Measurements from ENCODE around the gene STK11IP.

The STK11IP gene, protein sequence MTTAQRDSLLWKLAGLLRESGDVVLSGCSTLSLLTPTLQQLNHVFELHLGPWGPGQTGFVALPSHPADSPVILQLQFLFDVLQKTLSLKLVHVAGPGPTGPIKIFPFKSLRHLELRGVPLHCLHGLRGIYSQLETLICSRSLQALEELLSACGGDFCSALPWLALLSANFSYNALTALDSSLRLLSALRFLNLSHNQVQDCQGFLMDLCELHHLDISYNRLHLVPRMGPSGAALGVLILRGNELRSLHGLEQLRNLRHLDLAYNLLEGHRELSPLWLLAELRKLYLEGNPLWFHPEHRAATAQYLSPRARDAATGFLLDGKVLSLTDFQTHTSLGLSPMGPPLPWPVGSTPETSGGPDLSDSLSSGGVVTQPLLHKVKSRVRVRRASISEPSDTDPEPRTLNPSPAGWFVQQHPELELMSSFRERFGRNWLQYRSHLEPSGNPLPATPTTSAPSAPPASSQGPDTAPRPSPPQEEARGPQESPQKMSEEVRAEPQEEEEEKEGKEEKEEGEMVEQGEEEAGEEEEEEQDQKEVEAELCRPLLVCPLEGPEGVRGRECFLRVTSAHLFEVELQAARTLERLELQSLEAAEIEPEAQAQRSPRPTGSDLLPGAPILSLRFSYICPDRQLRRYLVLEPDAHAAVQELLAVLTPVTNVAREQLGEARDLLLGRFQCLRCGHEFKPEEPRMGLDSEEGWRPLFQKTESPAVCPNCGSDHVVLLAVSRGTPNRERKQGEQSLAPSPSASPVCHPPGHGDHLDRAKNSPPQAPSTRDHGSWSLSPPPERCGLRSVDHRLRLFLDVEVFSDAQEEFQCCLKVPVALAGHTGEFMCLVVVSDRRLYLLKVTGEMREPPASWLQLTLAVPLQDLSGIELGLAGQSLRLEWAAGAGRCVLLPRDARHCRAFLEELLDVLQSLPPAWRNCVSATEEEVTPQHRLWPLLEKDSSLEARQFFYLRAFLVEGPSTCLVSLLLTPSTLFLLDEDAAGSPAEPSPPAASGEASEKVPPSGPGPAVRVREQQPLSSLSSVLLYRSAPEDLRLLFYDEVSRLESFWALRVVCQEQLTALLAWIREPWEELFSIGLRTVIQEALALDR
- total RNA-seq: 40.3 reads per million, percentile 63 among the genes with 10 or more reads in this experiment

DNA sequence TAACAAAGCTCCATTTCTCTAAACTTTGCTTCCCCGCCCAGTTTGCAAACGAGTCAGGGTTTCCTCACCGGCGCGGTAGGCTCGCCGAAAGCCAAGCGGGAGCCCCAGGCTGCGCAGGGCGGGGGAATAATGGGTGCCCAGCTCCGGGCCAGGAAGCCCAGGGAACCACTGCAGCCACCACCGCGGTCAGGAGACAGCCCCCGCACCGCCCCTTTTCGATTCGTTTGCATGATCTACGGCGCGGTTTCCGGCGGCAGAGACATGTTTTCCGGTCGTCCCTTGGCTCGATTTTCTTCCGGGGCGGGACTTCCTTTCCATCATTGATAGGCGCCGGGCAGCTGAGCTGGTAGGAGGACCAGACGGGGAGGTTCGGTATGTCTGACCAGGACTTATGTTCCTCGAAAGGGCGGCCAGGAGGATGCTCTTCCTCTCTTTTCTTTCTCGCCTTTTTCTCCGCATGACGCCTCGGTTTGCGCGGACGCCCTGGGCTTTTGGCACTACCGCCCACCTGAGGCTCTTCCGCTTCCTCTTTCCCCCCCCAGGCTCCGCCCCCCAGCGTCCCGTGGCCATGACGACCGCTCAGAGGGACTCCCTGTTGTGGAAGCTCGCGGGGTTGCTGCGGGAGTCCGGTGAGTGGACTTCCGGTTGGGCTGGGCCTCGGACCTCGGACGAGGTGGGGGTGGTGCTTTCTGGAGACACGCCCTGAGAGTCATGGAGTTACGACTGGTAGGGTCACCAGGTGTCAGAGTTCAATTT, at the start of gene STK11IP:
TSS of gene STK11IP (plus strand) at position 306 of the 756 bp plus-strand sequence. CDS start at position 569, 263 bp downstream.
- DNase-seq: peak; percentile 86

DNA sequence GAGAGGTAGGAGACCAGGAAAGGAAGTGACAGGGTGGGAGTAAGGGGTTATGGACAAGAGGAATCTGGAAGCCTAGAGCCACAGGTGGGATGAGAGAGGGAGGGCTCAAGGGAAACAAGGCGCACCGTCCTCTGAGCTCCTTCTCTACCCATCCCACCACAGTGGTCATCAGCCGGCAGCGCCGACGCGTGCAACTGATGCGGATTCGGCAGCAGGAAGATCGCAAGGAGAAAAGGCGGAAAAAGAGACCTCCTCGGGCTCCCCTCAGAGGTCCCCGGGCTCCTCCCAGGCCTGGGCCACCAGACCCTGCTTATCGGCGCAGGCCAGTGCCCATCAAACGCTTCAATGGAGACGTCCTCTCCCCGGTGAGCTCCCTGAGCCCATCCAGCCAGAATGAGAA, 48.7 kb upstream of the STK11IP start:
- no peak for DNase-seq

DNA sequence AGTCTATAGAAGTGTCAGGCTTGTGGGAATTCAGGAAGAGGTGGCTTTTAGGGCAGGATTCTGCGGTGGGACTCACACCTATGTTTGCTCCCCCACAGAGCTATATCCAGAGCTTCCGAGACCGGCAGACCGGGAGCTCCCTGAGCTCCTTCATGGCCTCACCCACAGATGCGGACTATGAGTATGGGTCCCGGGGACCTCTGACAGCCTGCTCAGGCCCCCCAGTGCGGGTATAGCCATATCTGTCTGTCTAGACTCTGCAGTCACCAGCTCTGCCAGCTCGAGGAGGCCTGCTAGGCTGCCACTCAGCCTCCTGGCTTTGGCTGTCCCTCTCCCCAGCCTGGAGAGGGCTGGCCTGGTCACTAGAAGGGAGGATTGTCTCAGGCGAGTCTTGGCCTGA, 48.0 kb upstream of the STK11IP start:
- no peak for DNase-seq

DNA sequence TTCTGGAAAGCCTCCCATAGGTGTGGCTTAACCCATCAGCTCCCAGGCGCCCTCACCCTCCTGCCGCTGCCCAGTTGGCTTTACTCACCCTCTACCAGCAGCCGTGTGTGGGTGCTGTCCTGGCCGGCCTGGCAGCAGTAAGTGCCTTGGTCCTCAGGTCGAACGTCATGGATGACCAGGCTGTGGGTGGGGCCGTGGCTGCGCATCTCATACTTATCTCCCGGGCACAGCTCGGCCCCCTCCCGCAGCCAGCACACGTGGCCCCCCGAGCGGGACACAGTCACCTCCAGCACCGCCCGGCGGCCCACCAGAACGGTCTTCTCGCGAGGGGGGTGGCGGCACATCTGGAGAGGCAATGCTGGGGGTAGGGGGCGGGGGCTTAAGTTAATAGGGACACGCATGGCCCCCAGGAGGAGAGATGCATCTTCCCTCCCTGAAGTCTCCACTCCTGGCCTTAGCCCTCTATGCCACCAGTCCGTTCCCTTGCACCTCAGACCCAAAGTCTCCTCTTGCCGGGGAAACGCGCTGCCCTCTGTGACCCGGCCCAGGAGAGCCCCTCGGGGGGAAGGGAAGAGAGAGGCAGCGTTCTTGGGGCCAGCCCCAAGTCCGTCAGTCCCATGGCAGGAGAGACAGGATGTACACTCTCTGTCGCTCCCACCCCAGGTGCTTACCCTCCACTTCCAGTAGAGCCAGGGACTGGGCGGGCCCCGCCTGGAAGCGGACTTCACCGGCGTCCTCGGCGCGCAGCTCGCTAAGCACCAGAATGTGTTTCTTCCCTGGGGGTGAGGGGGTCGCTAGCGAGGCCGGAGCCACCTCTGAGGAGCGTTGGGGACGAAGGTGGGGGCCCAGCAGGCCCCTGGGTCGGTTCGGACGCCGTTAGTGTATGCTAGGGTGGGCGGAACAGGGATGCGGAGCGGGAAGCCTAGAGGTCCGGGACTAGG, 45.9 kb upstream of the STK11IP start:
- no peak for DNase-seq

DNA sequence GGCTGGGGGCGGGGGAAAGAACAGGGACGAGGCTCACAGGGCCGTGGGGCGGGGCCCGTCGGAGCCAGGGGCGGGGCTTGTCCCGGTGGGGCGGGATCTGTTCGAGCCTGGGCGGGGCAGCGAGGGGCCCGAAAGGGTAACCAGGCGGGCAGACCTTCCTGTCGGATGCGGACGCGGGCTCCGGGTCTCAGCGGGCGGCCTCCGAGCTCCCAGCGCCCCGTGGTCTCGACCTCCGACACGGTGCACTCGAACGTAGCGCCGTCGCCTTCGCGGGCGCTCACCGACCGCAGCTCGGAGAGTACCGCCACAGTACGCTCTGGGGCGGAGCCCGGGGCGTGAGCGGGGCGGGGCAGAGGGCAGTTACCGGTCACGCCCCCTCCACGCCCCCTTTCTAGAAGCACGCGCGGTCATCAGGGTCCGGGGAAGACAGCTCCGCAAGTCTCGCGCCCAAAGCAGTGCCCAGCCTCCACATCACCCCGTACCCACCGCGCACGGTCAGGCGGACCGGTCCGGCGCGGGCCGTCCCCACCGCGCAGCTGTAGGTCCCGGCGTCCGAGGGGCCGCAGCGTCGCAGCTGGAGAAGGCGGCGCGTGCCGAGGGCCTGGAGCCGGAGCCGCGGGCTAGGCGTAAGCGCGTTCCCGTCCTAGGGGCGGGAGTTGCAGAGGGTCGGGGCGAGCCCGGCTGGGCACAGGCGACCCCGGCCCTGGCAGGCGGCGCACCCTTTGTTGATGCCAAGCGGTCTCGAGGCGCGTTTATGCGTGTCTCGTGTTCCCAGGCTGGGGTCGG, 45.1 kb upstream of the STK11IP start:
- peak; percentile 72 for DNase-seq

DNA sequence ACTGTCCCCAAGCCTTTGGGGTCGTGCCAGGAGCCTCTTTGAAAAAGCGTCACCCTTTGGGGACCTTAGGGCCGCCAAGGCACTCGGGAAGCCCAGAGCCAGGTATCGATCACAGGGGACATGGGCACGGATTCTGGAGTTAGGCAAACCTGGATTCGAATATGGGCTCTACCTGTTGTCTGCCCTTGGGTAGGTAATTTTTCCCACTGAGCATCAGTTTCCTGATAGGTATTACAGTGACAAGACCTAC, 44.6 kb upstream of the STK11IP start:
- no peak for DNase-seq

DNA sequence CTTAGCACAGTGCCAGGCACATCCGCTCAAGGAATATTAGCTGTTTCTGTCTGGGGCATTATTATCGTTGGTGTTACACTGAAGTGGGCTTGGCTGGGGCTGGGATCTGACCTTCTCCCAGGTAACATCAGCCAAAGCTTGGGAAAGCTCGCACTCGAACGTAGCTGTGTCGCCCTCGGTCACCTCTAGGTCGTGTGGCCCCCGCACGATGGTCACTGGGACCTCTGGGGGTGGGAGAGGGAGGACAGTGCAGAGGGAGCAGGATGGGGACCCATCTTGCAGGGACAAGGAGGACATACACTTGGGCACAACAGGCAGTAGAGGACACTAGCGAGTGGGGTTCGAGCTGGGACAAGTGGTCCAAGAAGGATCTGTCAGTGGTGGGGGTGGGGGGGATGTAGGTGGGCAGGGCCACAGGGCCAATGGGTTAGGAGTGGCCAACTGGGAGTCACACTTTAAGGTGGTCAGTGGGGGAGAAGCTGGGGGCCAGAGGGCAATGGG, 44.1 kb upstream of the STK11IP start:
- DNase-seq: no peak

DNA sequence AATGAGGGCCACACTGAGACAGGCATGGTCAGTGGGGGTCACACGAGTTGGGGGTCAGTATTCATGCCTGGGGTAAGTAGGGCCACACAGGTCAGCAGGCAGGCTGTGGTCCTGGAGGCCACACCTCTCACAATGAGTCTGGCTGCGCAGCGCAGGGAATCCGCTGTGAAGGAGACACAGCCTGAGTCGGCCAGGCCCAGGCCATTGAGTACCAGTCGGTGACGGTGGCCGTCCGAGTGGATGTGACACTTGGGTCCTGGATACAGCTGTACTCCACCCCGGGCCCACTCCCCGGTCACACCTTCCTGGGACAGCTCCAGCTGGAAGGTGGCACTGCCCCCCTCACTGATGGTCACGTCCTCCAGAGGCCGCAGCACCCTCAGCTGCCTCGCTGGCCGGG, 43.3 kb upstream of the STK11IP start:
- DNase-seq: no peak

DNA sequence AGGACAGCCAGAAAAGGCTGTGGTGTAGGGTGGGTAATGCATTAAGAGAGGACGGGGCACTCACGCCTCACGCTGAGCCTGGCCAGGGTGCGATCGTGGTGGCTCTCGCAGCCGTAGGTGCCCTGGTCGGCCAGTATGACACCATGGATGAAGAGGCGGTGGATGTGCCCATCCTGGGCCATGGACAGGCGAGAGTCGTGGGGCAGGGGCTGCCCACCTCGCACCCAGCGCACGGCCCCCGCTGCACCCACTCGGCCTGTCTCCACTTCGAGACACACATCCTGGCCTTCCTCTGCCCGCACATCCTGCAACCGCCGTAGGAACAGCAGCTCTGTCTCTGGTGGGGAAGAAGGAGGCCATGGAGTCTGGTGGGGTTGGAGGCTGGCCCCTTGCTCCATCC, 41.7 kb upstream of the STK11IP start:
- DNase-seq: no peak

DNA sequence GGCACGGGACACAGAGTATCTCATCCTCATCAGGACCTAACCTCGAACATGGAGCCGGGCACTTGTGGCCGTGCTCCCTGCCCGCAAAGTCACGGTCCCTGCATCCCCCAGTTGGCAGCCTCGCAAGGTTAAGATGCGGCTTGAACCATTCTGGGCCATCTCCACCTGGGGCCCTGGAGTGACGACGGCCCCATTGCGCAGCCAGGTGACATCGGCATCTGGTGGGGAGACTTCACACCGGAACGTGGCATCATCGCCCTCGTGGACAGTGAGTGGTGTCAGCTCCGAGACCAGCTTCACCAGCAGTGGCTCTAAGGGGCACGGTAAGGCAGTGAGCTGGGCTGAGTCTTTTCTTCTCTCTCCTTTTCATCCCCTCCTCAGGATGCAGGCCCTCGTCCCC, 41.2 kb upstream of the STK11IP start:
- no peak for DNase-seq

DNA sequence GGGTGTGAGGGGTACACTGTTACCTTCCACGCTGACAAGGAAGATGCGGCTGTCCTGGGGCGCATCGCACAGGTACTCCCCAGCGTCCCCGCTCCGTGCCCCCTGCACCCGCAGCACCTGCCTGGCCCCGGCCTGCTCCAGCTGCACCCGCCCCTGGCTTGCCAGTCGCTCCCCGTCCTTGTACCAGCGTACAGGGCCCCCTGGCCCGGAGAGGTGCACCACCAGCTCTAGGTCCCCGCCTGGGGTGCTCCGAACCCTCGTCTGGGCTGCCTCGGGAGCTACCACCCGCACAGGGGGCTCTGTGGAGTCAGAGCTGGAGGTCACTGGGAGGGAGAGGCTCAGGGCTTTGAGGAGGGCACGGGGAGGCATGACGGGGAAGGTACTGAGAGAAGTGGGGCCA, 40.3 kb upstream of the STK11IP start:
- DNase-seq: no peak

DNA sequence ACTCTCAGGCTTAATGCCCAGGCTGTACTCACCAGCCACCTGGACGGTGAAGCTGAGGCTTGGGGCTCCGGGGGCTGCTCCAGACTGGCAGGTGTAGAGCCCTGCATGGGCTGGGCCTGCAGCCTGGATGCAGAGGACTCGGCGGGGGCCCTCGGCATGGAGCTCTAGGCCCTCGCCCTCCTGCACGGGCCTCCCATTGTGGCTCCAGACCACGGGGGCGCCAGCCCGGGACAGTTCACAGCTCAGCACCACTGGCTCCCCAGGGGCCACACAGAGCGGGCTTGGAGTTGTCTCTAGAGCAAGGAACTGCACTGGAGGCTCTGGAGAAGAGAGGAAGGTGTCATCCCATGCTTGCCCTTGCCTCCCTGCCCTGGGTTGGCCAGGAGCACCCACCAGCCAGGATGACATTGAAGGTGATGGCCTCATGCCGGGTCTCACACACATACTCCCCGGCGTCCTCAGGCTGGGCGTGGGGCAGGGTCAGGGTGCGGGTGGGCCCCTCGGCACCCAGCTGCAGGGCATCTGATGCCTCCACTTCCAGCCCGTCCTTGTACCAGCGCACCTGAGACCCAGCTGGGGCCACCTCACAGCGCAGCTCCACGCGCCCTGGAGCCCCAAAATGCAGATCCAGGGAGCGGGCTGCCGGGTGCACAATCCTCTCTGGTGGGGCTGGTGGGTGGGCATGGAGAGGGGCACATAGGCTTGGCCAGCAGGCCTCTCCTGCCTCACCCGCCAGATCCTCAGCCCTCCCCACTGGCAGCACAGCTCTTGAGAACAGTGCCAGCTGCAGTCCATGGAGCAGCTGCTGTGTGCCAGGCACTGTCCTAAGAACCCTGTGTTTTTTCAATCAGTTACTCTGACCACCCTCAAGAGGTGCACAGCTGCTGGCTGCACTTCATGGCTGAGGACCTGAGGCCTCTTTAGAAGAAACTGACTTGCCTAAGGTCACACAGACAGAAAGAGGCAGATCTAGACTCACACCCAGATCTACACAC, 39.6 kb upstream of the STK11IP start:
- no peak for DNase-seq

DNA sequence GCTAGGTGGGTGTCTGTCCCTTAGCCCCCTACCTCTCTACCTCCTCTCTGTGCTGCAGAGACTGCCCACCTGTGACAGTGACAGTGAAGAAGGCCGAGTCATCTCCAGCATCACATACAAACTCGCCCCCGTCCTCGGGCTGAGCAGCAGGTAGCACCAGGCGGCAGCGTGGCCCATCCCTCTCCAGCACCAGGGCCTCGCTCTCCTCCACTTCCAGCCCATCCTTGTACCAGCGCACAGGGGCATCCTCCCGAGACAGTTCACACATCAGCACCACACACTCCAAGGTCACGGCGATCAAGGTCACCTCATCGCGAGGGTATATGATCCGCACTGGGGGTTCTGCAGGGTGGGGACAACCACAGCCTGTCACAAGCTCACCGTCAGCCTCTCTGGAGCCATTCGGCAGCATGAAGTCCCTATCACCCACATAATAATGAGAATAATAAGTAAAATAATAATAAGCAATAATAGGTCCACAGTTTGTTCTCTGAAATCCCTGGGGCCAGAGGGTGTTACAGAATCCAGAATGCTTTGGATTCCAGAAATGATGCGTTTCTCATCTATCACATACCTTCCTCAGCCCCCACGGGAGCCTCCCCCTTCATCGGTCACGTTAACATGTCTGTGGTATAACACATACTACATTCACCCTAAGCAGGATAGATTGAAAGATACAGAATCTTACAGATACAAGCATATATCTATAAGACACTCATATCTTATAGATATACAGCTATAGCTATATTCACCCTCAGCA, 38.3 kb upstream of the STK11IP start:
- no peak for DNase-seq

DNA sequence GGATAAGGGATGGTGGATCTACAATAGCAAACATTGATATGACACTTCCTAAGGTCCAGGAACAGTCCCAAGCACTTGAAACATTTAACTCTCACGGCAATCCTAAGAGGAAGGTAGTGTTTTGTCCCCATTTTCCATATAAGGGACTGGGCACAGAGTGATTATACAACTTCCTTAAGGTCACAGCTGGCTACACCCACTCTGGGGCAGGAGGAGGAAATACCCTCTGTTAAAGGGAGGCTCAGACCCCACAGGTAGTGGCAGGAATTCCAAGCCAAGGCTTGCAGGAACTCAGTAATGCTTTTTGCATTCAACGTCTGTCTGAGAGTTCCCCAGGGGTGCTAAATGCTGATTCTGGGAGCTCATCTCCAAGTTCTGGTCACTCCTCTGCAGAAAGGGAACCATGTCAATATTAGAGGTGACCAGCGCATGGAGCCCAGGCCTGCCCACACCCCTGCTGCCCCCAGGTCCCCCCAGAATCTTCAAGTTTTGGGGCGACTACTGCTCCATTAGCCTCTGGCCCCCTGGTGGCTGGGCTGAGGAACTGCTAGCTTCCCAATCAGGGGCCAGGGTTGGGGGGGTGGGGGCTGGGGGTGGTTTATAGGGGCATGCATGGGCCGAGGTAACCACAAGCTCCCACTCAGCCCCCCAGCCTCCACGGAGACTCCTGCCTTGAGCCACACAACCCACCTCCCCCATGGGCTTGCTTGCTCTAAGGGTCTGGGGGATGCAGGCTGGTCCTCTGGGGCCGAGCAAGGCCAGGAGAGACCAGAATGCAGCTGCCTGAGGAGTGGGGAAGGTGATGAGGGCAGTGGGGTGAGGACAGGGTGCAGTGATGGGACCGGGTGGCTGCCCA, 37.4 kb upstream of the STK11IP start:
- peak; percentile 21 for DNase-seq

DNA sequence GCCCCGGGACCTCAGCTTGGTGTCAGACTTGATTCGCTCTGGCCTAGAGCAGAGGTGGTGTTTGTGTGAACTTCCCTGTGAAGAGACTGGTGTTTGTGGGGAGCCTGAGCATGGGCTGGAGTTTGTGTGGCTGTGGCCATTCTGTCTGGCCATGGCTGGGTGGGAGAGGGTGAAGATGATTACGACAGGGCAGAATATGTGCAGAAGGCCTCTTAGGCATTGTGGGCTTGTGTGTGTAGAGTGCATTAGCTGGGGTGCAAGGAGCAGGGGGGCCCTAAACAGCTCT, 36.8 kb upstream of the STK11IP start:
- DNase-seq: no peak

DNA sequence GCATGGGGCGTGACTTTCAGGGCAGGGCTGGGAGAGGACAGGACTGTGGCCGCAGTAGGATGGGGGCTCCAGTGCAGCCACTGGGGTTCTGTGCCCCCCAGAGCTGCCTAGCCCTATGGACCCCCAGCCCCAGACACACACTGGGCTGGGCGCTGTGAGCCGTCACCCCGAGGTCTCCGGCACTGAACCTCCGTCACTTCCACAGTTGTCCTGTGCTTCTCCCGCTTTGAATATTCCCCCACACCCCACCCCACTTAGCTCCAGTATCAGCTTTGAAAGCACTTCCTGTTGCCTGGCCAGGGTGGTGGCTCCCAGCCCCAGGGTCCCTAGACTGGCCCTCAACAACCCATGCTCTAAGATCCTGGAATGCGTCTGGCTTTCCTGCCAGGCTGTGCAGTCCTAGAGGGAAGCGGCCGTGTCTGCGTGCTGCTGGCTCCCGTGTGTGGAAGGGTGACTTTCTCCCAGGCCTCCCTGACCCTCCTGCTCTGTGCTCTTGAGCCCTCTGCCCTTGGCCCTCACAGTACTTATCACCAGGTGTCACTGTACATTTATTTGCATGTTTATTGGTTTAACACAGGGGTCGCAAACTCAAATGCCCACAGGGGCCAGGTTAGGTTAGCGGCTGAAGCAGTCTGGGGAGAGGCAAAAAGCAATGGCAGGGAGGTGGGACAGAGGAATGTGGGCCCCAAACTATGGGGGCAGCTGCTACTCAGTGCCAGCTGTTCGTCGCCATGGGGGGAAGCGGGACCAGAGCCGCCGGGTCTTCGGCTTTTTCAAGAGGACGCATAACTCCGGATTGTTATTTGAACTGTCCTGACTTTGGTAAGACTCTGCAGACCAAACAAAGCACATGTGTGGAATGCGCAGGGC, 36.2 kb upstream of the STK11IP start:
- DNase-seq: no peak
